HG03135 (cell line): Measurements from ENCODE around the gene CACNA1D.
"Not testable (repeated sequence)": the region's sequence is repeated elsewhere in the genome, so short reads cannot be mapped to it uniquely, and the experiment has no call there.

Source experiments
- ATAC-seq: cut with Tn5 transposase; IDR thresholded peaks from one replicate; pipeline ENCODE4 v1.9.1; 2021; ENCODE audit warnings: mild to moderate bottlenecking, moderate library complexity; ENCODE audit not compliant: unreplicated experiment

Gene CACNA1D

GRCh38 chr3:53570709-53571108 is 76.3 kb downstream of the CACNA1D start:
- no peak for ATAC-seq

- no peak for ATAC-seq
These were observed 76.9 kb downstream of the CACNA1D start for GRCh38 chr3:53571264-53571663.

- ATAC-seq, result not testable (repeated sequence)
These were observed 77.8 kb downstream of the CACNA1D start for GRCh38 chr3:53572184-53572583.

- no peak for ATAC-seq
These were observed 83.1 kb downstream of the CACNA1D start for GRCh38 chr3:53577506-53577905.

GRCh38 chr3:53579636-53580035 is 85.2 kb downstream of the CACNA1D start:
- ATAC-seq, result no peak

- ATAC-seq, result no peak
These were observed 87.3 kb downstream of the CACNA1D start for GRCh38 chr3:53581671-53582070.

GRCh38 chr3:53583161-53583690 is 88.8 kb downstream of the CACNA1D start:
- ATAC-seq, result no peak

- ATAC-seq, result no peak
These were observed 90.6 kb downstream of the CACNA1D start for GRCh38 chr3:53585049-53585448.

- no peak for ATAC-seq
These were observed 91.2 kb downstream of the CACNA1D start for GRCh38 chr3:53585627-53586026.

- no peak for ATAC-seq
These were observed 93.7 kb downstream of the CACNA1D start for GRCh38 chr3:53588122-53588521.

GRCh38 chr3:53589201-53589600 is 94.8 kb downstream of the CACNA1D start:
- ATAC-seq, result no peak

- no peak for ATAC-seq
These were observed 95.4 kb downstream of the CACNA1D start for GRCh38 chr3:53589806-53590205.

GRCh38 chr3:53590606-53591005 is 96.2 kb downstream of the CACNA1D start:
- ATAC-seq, result no peak

GRCh38 chr3:53591646-53592045 is 97.2 kb downstream of the CACNA1D start:
- no peak for ATAC-seq

GRCh38 chr3:53592862-53593261 is 98.5 kb downstream of the CACNA1D start:
- no peak for ATAC-seq

- ATAC-seq, result no peak
These were observed 99.2 kb downstream of the CACNA1D start for GRCh38 chr3:53593611-53594010.

- ATAC-seq, result no peak
These were observed 99.9 kb downstream of the CACNA1D start for GRCh38 chr3:53594276-53594675.

- no peak for ATAC-seq
These were observed 101.2 kb downstream of the CACNA1D start for GRCh38 chr3:53595660-53596059.

- ATAC-seq, result no peak
These were observed 102.9 kb downstream of the CACNA1D start for GRCh38 chr3:53597136-53597915.

- ATAC-seq, result no peak
These were observed 105.4 kb downstream of the CACNA1D start for GRCh38 chr3:53599771-53600170.

- no peak for ATAC-seq
These were observed 108.5 kb downstream of the CACNA1D start for GRCh38 chr3:53602866-53603265.

GRCh38 chr3:53604232-53604631 is 109.8 kb downstream of the CACNA1D start:
- no peak for ATAC-seq

GRCh38 chr3:53606793-53607192 is 112.4 kb downstream of the CACNA1D start:
- ATAC-seq, result no peak
